Liver (tissue), 9 donors: Measurements from ENCODE around the gene C10orf71. TPM values are rescaled to one million over a fixed set of nuclear protein-coding genes. Genes with fewer than 3 reads are reported as not detected.

Source experiments
- DNase-seq: peaks from one replicate; pipeline ENCODE4 v3.0.0-alpha.2; 2017; ENCODE audit warnings: low spot score
- H3K27ac ChIP-seq, 2 donors: one replicate each; pipeline ENCODE4 v1.7.0; 2013; ENCODE audit warnings: inconsistent platforms in 2 of 2, low read length in 2 of 2, control low read depth in 1 of 2, low read depth in 1 of 2, mild to moderate bottlenecking in 1 of 2
- H3K27me3 ChIP-seq, 4 donors: one replicate each; pipeline versions ENCODE4 v1.6.1 to v1.7.0; 2013; ENCODE audit warnings: low read length in 3 of 4, inconsistent platforms in 1 of 4, mild to moderate bottlenecking in 1 of 4, moderate library complexity in 1 of 4; ENCODE audit not compliant: control insufficient read depth in 4 of 4, insufficient read depth in 4 of 4
- H3K36me3 ChIP-seq, 4 donors: one replicate each; pipeline versions ENCODE4 v1.6.1 to v1.7.0; 2013; ENCODE audit warnings: low read length in 3 of 4, mild to moderate bottlenecking in 3 of 4, low read depth in 1 of 4, moderate library complexity in 1 of 4; ENCODE audit not compliant: control insufficient read depth in 4 of 4, insufficient read depth in 3 of 4
- H3K4me1 ChIP-seq, 4 donors: one replicate each; pipeline versions ENCODE4 v1.6.1 to v1.7.0; 2013; ENCODE audit warnings: low read length in 3 of 4, mild to moderate bottlenecking in 3 of 4, moderate library complexity in 1 of 4; ENCODE audit not compliant: control insufficient read depth in 4 of 4, insufficient read depth in 4 of 4
- H3K4me3 ChIP-seq, 3 donors: one replicate each; pipeline versions ENCODE4 v1.6.1 to v1.7.0; 2013; ENCODE audit warnings: low read length in 3 of 3, control low read depth in 1 of 3, low read depth in 1 of 3, mild to moderate bottlenecking in 1 of 3
- H3K9ac ChIP-seq, 2 donors: one replicate each; pipeline ENCODE4 v1.7.0; 2013; ENCODE audit warnings: low read length in 2 of 2, mild to moderate bottlenecking in 2 of 2, moderate library complexity in 2 of 2, control low read depth in 1 of 2, low read depth in 1 of 2
- H3K9me3 ChIP-seq, 4 donors: one replicate each; pipeline versions ENCODE4 v1.6.1 to v1.7.0; 2013; ENCODE audit warnings: low read length in 3 of 4; ENCODE audit not compliant: control insufficient read depth in 4 of 4
- EGR1 ChIP-seq, 2 donors: IDR thresholded peaks; 2 replicates each; pipeline ENCODE4 v1.6.1; 2016 to 2018; ENCODE audit warnings: antibody characterized with exemption in 2 of 2, low read depth in 2 of 2
- FOXA1 ChIP-seq: IDR thresholded peaks from 2 replicates; pipeline ENCODE4 v1.6.1; 2016; ENCODE audit warnings: antibody characterized with exemption
- FOXA2 ChIP-seq: IDR thresholded peaks from 2 replicates; pipeline ENCODE4 v1.6.1; 2016; ENCODE audit warnings: antibody characterized with exemption
- HNF4A ChIP-seq, 2 donors: conservative IDR thresholded peaks; 2 replicates each; pipeline ENCODE4 v1.6.1; 2016; ENCODE audit warnings: antibody characterized with exemption in 2 of 2, mild to moderate bottlenecking in 2 of 2
- HNF4G ChIP-seq: IDR thresholded peaks from 2 replicates; pipeline ENCODE4 v1.6.1; 2016; ENCODE audit warnings: antibody characterized with exemption
- JUND ChIP-seq, 2 donors: IDR thresholded peaks; 2 replicates each; pipeline ENCODE4 v1.6.1; 2016; ENCODE audit warnings: antibody characterized with exemption in 2 of 2
- SP1 ChIP-seq: IDR thresholded peaks from 2 replicates; pipeline ENCODE4 v1.6.1; 2018; ENCODE audit warnings: antibody characterized with exemption, mild to moderate bottlenecking
- TAF1 ChIP-seq: conservative IDR thresholded peaks from 2 replicates; pipeline ENCODE4 v1.6.1; 2016; ENCODE audit warnings: antibody characterized with exemption, mild to moderate bottlenecking
- YY1 ChIP-seq: IDR thresholded peaks from 2 replicates; pipeline ENCODE4 v1.6.1; 2016; ENCODE audit warnings: antibody characterized with exemption, mild to moderate bottlenecking
- WGBS: extraction: QIAGEN DNeasy Blood & Tissue Kit; methylation state at CpG from one replicate; pipeline ENCODE4 v1.1.7; 2013; 5-methylcytosine and 5-hydroxymethylcytosine counted together
- polyA plus RNA-seq, 2 donors: library from polyadenylated mRNA; stranded (reverse) in 1 of 2; unstranded in 1 of 2; fragments of 200-250 nt in 1 of 2; fragments of >200 nt in 1 of 2; fragmentation: Nextera tagmentation in 1 of 2; extraction: Ambion mirVana in 1 of 2; gene quantifications; one replicate each; pipeline versions ENCODE4 v1.2.1 to v1.2.3, GENCODE V29; 2013 to 2015
- total RNA-seq, 2 donors: library from RNA; depleted of rRNA; stranded (reverse); fragments of >200 nt; gene quantifications; one replicate each; pipeline ENCODE4 v1.2.3, GENCODE V29; 2014
- TF ChIP-seq, protein P1 (sequence below): fragments of 150-350 bp; IDR thresholded peaks from 2 replicates; pipeline ENCODE4 v1.5.1; 2017; ENCODE audit warnings: improper control_type of control experiment, low read depth, low read length; ENCODE audit not compliant: missing input control
- TF ChIP-seq, protein P2 (sequence below): IDR thresholded peaks from 2 replicates; pipeline ENCODE4 v1.6.1; 2016; ENCODE audit warnings: antibody characterized with exemption
- TF ChIP-seq, protein P3 (sequence below): IDR thresholded peaks from 2 replicates; pipeline ENCODE4 v1.6.1; 2016; ENCODE audit warnings: antibody characterized with exemption, mild to moderate bottlenecking
- TF ChIP-seq, protein P4 (sequence below): IDR thresholded peaks from 2 replicates; pipeline ENCODE4 v1.6.1; 2016; ENCODE audit warnings: antibody characterized with exemption
- donor health status: healthy.
- donor health status: healthy.
- donor health status: healthy.
- donor health status: healthy.
- donor health status: healthy.

C10orf71 gene
- total and polyA plus RNA-seq, 4 donors: 0.03 TPM; not detected in 3

DNA sequence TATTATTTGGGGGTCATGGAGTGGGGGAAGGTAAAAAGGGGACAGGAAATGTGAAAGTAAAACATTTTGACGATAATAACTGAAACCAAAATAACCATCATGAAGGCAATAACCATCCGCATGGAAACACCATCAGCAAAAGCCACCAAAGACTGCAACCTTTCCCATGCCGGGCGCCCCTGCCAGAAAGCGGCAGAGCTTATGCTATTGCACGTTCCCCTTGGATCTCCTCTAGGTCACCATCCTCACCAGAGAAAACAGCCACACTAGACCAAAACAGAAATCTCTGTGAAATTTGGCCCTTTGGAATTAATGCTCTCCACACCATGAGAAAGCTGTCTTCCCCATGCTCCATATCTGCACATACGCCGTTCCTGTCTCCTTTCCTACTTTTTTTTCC is 65.8 kb downstream of the C10orf71 start (continued):
- TF ChIP-seq HNF4G (no peak), EGR1 (IDR thresholded peaks at IDR 0.05; ENCODE audit: low read depth in 2 of 2) (no peak), SP1 (no peak), TAF1 (no peak)
- TF ChIP-seq, protein P1, sequence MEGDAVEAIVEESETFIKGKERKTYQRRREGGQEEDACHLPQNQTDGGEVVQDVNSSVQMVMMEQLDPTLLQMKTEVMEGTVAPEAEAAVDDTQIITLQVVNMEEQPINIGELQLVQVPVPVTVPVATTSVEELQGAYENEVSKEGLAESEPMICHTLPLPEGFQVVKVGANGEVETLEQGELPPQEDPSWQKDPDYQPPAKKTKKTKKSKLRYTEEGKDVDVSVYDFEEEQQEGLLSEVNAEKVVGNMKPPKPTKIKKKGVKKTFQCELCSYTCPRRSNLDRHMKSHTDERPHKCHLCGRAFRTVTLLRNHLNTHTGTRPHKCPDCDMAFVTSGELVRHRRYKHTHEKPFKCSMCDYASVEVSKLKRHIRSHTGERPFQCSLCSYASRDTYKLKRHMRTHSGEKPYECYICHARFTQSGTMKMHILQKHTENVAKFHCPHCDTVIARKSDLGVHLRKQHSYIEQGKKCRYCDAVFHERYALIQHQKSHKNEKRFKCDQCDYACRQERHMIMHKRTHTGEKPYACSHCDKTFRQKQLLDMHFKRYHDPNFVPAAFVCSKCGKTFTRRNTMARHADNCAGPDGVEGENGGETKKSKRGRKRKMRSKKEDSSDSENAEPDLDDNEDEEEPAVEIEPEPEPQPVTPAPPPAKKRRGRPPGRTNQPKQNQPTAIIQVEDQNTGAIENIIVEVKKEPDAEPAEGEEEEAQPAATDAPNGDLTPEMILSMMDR: no peak
- TF ChIP-seq, protein P2, sequence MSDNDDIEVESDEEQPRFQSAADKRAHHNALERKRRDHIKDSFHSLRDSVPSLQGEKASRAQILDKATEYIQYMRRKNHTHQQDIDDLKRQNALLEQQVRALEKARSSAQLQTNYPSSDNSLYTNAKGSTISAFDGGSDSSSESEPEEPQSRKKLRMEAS: no peak

DNA sequence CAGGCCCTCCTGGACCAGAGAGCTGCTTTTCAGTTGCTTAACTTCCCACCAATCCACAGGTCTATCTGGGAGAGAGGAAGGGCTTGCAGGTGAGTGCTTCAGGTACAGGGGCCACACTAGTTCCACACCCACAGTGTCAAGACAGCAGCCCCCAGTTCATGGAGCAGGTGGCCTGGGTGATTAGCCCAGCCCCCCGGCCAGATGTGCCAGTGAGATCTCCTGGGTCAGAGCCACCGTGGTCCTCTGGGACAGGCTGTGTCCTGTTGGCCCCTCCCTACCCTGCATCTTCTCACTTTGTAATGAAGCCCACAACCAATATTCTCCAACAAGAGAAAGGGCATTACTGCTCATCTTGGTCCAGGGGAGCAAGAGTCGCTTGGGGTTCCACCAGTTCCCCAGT is 66.3 kb downstream of the C10orf71 start:
- no peaks in the 10 kb centered on the region for H3K36me3 ChIP-seq
- no peak overlapping the region for H3K9ac ChIP-seq
- no peaks in the 10 kb centered on the region for H3K4me1 ChIP-seq
- H3K27ac ChIP-seq: no peak overlapping the region
- no peak overlapping the region for H3K4me3 ChIP-seq
- 81% methylated on average over 3 of the region's 3 CpGs for WGBS
- DNase-seq: no peak
- TF ChIP-seq EGR1 (IDR thresholded peaks at IDR 0.05; ENCODE audit: low read depth in 2 of 2) (no peak), YY1 (no peak), FOXA1 (no peak), JUND (IDR thresholded peaks at IDR 0.05) (no peak), FOXA2 (no peak), HNF4A (conservative IDR thresholded peaks at IDR 0.05) (no peak), TAF1 (no peak)
- TF ChIP-seq, protein P1: no peak
- TF ChIP-seq, protein P3, sequence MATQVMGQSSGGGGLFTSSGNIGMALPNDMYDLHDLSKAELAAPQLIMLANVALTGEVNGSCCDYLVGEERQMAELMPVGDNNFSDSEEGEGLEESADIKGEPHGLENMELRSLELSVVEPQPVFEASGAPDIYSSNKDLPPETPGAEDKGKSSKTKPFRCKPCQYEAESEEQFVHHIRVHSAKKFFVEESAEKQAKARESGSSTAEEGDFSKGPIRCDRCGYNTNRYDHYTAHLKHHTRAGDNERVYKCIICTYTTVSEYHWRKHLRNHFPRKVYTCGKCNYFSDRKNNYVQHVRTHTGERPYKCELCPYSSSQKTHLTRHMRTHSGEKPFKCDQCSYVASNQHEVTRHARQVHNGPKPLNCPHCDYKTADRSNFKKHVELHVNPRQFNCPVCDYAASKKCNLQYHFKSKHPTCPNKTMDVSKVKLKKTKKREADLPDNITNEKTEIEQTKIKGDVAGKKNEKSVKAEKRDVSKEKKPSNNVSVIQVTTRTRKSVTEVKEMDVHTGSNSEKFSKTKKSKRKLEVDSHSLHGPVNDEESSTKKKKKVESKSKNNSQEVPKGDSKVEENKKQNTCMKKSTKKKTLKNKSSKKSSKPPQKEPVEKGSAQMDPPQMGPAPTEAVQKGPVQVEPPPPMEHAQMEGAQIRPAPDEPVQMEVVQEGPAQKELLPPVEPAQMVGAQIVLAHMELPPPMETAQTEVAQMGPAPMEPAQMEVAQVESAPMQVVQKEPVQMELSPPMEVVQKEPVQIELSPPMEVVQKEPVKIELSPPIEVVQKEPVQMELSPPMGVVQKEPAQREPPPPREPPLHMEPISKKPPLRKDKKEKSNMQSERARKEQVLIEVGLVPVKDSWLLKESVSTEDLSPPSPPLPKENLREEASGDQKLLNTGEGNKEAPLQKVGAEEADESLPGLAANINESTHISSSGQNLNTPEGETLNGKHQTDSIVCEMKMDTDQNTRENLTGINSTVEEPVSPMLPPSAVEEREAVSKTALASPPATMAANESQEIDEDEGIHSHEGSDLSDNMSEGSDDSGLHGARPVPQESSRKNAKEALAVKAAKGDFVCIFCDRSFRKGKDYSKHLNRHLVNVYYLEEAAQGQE: no peak
- TF ChIP-seq, protein P2: no peak
- TF ChIP-seq, protein P4, sequence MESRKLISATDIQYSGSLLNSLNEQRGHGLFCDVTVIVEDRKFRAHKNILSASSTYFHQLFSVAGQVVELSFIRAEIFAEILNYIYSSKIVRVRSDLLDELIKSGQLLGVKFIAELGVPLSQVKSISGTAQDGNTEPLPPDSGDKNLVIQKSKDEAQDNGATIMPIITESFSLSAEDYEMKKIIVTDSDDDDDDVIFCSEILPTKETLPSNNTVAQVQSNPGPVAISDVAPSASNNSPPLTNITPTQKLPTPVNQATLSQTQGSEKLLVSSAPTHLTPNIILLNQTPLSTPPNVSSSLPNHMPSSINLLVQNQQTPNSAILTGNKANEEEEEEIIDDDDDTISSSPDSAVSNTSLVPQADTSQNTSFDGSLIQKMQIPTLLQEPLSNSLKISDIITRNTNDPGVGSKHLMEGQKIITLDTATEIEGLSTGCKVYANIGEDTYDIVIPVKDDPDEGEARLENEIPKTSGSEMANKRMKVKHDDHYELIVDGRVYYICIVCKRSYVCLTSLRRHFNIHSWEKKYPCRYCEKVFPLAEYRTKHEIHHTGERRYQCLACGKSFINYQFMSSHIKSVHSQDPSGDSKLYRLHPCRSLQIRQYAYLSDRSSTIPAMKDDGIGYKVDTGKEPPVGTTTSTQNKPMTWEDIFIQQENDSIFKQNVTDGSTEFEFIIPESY: no peak
- H3K27me3 ChIP-seq: no peaks in the 10 kb centered on the region
- no peaks in the 10 kb centered on the region for H3K9me3 ChIP-seq
